HCT116 (cell line): ENCODE results near the gene BDNF. TPM values are rescaled to one million over a fixed set of nuclear protein-coding genes. Genes with fewer than 3 reads are reported as not detected.

ENCODE experiments used
- ATAC-seq: fragments of 200-7000 bp; cut with Tn5 transposase; 2 replicates; pipeline ENCODE4 v1.9.1; 2020; ENCODE audit warnings: mild to moderate bottlenecking, moderate library complexity
- BruUV-seq: library from RNA; stranded (reverse); fragments of 400-500 nt; replicated peaks from 2 replicates; lab custom pipeline; 2021; lab: Mats Ljungman, UMichigan
- CTCF ChIA-PET: fragments of 300-600 bp; sonication (Branson Sonifier 250); formaldehyde crosslinking; loops from one replicate; lab custom pipeline; 2021; ENCODE audit warnings: antibody characterized with exemption; lab: Charles Lee
- POLR2A ChIA-PET: fragments of 300-600, 350-600 bp; sonication (Branson Sonifier 250); formaldehyde crosslinking; loops from one replicate; lab custom pipeline; 2021; ENCODE audit warnings: antibody characterized with exemption; lab: Charles Lee
- RAD21 ChIA-PET, 2 experiments: fragments of 300-600 bp; sonication (Branson Sonifier 250); formaldehyde crosslinking; loops; one replicate each; lab custom pipeline; 2023; ENCODE audit warnings: low total read pairs in 2 of 2; ENCODE audit not compliant: uncharacterized antibody in 2 of 2, unreplicated experiment in 2 of 2, low non-redundant PET in 1 of 2; lab: Charles Lee
- DNase-seq: peaks from one replicate; pipeline ENCODE4 v3.0.0-alpha.2; 2010; ENCODE audit warnings: low read depth, low spot score
- H2AFZ ChIP-seq: fragments of 200-600 bp; shearing (Covaris generic), sonication (generic); 2 replicates; pipeline ENCODE4 v1.6.1; 2017; ENCODE audit warnings: low read depth, mixed run types, mixed read lengths, antibody characterized with exemption, low read length; ENCODE audit not compliant: poor library complexity, severe bottlenecking
- H3K27ac ChIP-seq: 2 replicates; pipeline ENCODE4 v1.5.1; 2012; ENCODE audit warnings: low read depth, low read length
- H3K27me3 ChIP-seq: fragments of 200-600 bp; sonication (generic); 2 replicates; pipeline ENCODE4 v1.6.1; 2016; ENCODE audit warnings: mixed run types, low read length, mixed read lengths; ENCODE audit not compliant: insufficient read depth
- H3K36me3 ChIP-seq, 2 experiments: fragments of 200-500 bp in 1 of 2; fragments of 200-600 bp in 1 of 2; sonication (Bioruptor generic) in 1 of 2; sonication (generic) in 1 of 2; 2 replicates each; pipeline versions ENCODE4 v1.5.1 to v1.6.1; 2014 to 2016; ENCODE audit warnings: low read length in 2 of 2, inconsistent platforms in 1 of 2, mixed read lengths in 1 of 2, mixed run types in 1 of 2; ENCODE audit not compliant: insufficient read depth in 2 of 2, control insufficient read depth in 1 of 2
- H3K4me1 ChIP-seq, 2 experiments: fragments of 200-600 bp in 1 of 2; sonication (generic) in 1 of 2; 2 replicates each; pipeline versions ENCODE4 v1.5.1 to v1.6.1; 2012 to 2017; ENCODE audit warnings: low read length in 2 of 2, inconsistent platforms in 1 of 2, mild to moderate bottlenecking in 1 of 2, mixed read lengths in 1 of 2, mixed run types in 1 of 2, moderate library complexity in 1 of 2; ENCODE audit not compliant: insufficient read depth in 2 of 2, control insufficient read depth in 1 of 2
- H3K4me2 ChIP-seq: fragments of 200-600 bp; sonication (generic); 2 replicates; pipeline ENCODE4 v1.6.1; 2017; ENCODE audit warnings: mixed run types, low read length, mixed read lengths
- H3K4me3 ChIP-seq, 2 experiments: fragments of 200-600 bp in 1 of 2; sonication (generic) in 1 of 2; replicated peaks in 1 of 2; 2 replicates each; pipeline ENCODE4 v1.5.1; 2011 to 2016; ENCODE audit warnings: low read length in 2 of 2, control low read depth in 1 of 2, low read depth in 1 of 2, mild to moderate bottlenecking in 1 of 2, mixed read lengths in 1 of 2, mixed run types in 1 of 2
- H3K79me2 ChIP-seq: fragments of 200-600 bp; sonication (generic); 2 replicates; pipeline ENCODE4 v1.6.1; 2017; ENCODE audit warnings: mild to moderate bottlenecking, mixed run types, low read length, moderate library complexity, mixed read lengths; ENCODE audit not compliant: insufficient read depth
- H3K9ac ChIP-seq: fragments of 200-600 bp; sonication (generic); 2 replicates; pipeline ENCODE4 v1.6.1; 2016; ENCODE audit warnings: low read length, mixed read lengths
- H3K9me2 ChIP-seq: fragments of 200-600 bp; sonication (generic), shearing (Covaris generic); 2 replicates; pipeline ENCODE4 v1.6.1; 2017; ENCODE audit warnings: mixed run types, mild to moderate bottlenecking, moderate library complexity; ENCODE audit not compliant: insufficient read depth
- H3K9me3 ChIP-seq, 2 experiments: fragments of 200-500 bp in 1 of 2; fragments of 200-600 bp in 1 of 2; sonication (Bioruptor generic) in 1 of 2; sonication (generic) in 1 of 2; 2 replicates each; pipeline ENCODE4 v1.6.1; 2014 to 2017; ENCODE audit warnings: low read length in 2 of 2, mixed read lengths in 2 of 2, inconsistent platforms in 1 of 2, low read depth in 1 of 2, mild to moderate bottlenecking in 1 of 2, mixed run types in 1 of 2, moderate library complexity in 1 of 2; ENCODE audit not compliant: control insufficient read depth in 1 of 2, insufficient read depth in 1 of 2
- H4K20me1 ChIP-seq: fragments of 200-600 bp; sonication (generic), shearing (Covaris generic); 2 replicates; pipeline ENCODE4 v1.6.1; 2017; ENCODE audit warnings: mixed run types, mild to moderate bottlenecking, moderate library complexity; ENCODE audit not compliant: insufficient read depth
- CBX3 ChIP-seq: IDR thresholded peaks from 2 replicates; pipeline ENCODE4 v1.6.1; 2012; ENCODE audit warnings: low read depth
- ELF1 ChIP-seq: IDR thresholded peaks from 2 replicates; pipeline ENCODE4 v1.6.1; 2012; ENCODE audit warnings: low read depth, borderline replicate concordance
- JUND ChIP-seq: IDR thresholded peaks from 2 replicates; pipeline ENCODE4 v1.6.1; 2012
- POLR2A ChIP-seq: IDR thresholded peaks from 2 replicates; pipeline ENCODE4 v1.7.0; 2011; ENCODE audit warnings: borderline replicate concordance; ENCODE audit not compliant: insufficient read depth, insufficient read length; ENCODE audit errors: extremely low read depth
- SP1 ChIP-seq: IDR thresholded peaks from 2 replicates; pipeline ENCODE4 v1.6.1; 2012; ENCODE audit warnings: low read depth
- SRF ChIP-seq: IDR thresholded peaks from 2 replicates; pipeline ENCODE4 v1.6.1; 2012; ENCODE audit warnings: low read depth
- TCF7L2 ChIP-seq: IDR thresholded peaks from 2 replicates; pipeline ENCODE4 v1.7.0; 2011; ENCODE audit warnings: borderline replicate concordance, inconsistent platforms; ENCODE audit not compliant: insufficient read depth, insufficient read length; ENCODE audit errors: extremely low read depth
- ZFX ChIP-seq: fragments of 450-650 bp; IDR thresholded peaks from 2 replicates; pipeline ENCODE4 v1.6.1; 2017
- intact Hi-C: fragments of 100-400 bp; cut with micrococcal nuclease; formaldehyde crosslinking; loops from 2 replicates; pipeline ENCODE4 v1.10.0; 2022
- total RNA-seq: library from RNA; stranded (reverse); gene quantifications from one replicate; pipeline ENCODE4 v1.2.1, GENCODE V29; 2021; ENCODE audit not compliant: unreplicated experiment
- TF ChIP-seq, protein P1 (sequence below): IDR thresholded peaks from 2 replicates; pipeline ENCODE4 v1.6.1; 2012
- TF ChIP-seq, protein P2 (sequence below): IDR thresholded peaks from 2 replicates; pipeline ENCODE4 v1.6.1; 2011; ENCODE audit warnings: mild to moderate bottlenecking, low read length, moderate library complexity; ENCODE audit not compliant: insufficient replicate concordance; ENCODE audit errors: extremely low read depth
- TF ChIP-seq, protein P3 (sequence below), 3 experiments: fragments of 200-600 bp in 1 of 3; sonication (generic) in 1 of 3; IDR thresholded peaks in 2 of 3; conservative IDR thresholded peaks in 1 of 3; 2 replicates each; pipeline ENCODE4 v1.5.1; 2012 to 2017; ENCODE audit warnings: low read depth in 2 of 3, low read length in 2 of 3, antibody characterized with exemption in 1 of 3, borderline replicate concordance in 1 of 3, control low read depth in 1 of 3, mild to moderate bottlenecking in 1 of 3, mixed read lengths in 1 of 3, mixed run types in 1 of 3, moderate library complexity in 1 of 3; ENCODE audit not compliant: insufficient read depth in 1 of 3

Gene BDNF
- total RNA-seq, 1 experiment from 2014 or later = 22.0 TPM

DNA sequence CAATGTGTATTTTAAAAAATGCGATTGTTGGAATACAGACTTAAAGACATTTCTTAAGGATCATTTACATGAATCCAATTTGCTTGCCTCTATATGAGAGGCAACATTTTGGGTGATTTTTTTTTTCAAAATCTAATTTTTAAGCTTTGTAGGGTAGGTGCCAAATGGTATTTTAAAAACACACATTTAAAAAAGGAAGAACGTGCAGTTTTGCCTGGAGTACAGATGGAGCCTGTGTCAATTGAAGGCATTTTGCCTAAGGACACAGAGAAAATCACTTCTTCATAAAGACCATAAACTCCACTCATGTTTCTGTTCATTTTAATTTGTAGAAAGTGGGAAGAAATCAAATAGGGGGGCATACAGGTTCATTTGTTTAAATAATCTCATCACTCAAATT, 91.3 kb downstream of the BDNF start:
- BruUV-seq = no TSS peak
- POLR2A ChIA-PET = no interaction called here
- no peak overlapping the region for H3K9ac ChIP-seq
- DNase-seq (no peak), ATAC-seq (no peak)
- TF ChIP-seq SP1 = no peak
- TF ChIP-seq JUND = no peak
- no peak for TF ChIP-seq SRF
- TF ChIP-seq, protein P1, sequence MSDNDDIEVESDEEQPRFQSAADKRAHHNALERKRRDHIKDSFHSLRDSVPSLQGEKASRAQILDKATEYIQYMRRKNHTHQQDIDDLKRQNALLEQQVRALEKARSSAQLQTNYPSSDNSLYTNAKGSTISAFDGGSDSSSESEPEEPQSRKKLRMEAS = no peak
- TF ChIP-seq ELF1 = no peak
- no peak for TF ChIP-seq CBX3
- TF ChIP-seq, protein P2, sequence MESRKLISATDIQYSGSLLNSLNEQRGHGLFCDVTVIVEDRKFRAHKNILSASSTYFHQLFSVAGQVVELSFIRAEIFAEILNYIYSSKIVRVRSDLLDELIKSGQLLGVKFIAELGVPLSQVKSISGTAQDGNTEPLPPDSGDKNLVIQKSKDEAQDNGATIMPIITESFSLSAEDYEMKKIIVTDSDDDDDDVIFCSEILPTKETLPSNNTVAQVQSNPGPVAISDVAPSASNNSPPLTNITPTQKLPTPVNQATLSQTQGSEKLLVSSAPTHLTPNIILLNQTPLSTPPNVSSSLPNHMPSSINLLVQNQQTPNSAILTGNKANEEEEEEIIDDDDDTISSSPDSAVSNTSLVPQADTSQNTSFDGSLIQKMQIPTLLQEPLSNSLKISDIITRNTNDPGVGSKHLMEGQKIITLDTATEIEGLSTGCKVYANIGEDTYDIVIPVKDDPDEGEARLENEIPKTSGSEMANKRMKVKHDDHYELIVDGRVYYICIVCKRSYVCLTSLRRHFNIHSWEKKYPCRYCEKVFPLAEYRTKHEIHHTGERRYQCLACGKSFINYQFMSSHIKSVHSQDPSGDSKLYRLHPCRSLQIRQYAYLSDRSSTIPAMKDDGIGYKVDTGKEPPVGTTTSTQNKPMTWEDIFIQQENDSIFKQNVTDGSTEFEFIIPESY = no peak
- no peak for TF ChIP-seq POLR2A
- TF ChIP-seq ZFX = no peak
- intact Hi-C loops = no loop called here
- no peaks in the 10 kb centered on the region for H3K4me1 ChIP-seq
- H3K36me3 ChIP-seq = no peaks in the 10 kb centered on the region
- H3K27ac ChIP-seq = no peak overlapping the region
- RAD21 ChIA-PET = no interaction called here
- CTCF ChIA-PET = no interaction called here
- no peaks in the 10 kb centered on the region for H3K9me3 ChIP-seq
- no peaks in the 10 kb centered on the region for H3K27me3 ChIP-seq
- H3K4me3 ChIP-seq = no peak overlapping the region
- no peaks in the 10 kb centered on the region for H3K79me2 ChIP-seq
- H3K4me2 ChIP-seq = no peak overlapping the region
- H2AFZ ChIP-seq = no peak overlapping the region
- no peaks in the 10 kb centered on the region for H4K20me1 ChIP-seq
- no peaks in the 10 kb centered on the region for H3K9me2 ChIP-seq

DNA sequence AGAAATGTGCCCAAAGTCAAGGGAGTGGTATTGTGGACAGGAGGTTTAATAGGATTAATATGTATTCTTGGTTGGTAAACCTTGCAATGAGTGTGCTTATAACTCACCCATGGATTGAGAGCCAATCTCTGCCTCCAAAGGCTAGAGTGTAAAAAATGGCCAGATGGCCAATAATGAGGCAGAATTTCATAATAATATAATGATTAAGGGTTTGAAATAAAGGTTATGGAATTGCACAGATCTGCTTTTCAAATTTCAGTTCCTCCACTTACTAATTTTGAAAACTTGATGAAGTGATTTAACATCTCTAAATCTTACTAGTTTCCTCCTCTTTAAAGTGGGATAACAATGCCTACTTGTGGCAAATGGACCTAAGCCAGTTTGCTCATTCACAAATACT, 94.8 kb downstream of the BDNF start:
- no peak overlapping the region for H2AFZ ChIP-seq
- BruUV-seq = no TSS peak
- H3K27me3 ChIP-seq = no peaks in the 10 kb centered on the region
- ChIA-PET RAD21 (no interaction called here), POLR2A (no interaction called here), CTCF (no interaction called here)
- no peaks in the 10 kb centered on the region for H3K79me2 ChIP-seq
- no peaks in the 10 kb centered on the region for H3K9me2 ChIP-seq
- no peaks in the 10 kb centered on the region for H4K20me1 ChIP-seq
- H3K4me3 ChIP-seq = no peak overlapping the region
- H3K36me3 ChIP-seq = no peaks in the 10 kb centered on the region
- no peaks in the 10 kb centered on the region for H3K9me3 ChIP-seq
- no peak for ATAC-seq
- no peak for DNase-seq
- no peak overlapping the region for H3K4me2 ChIP-seq
- H3K27ac ChIP-seq = no peak overlapping the region
- TF ChIP-seq POLR2A (no peak), SRF (no peak), SP1 (no peak), ZFX (no peak), TCF7L2 (no peak)
- TF ChIP-seq, protein P2 = no peak
- TF ChIP-seq, protein P3, sequence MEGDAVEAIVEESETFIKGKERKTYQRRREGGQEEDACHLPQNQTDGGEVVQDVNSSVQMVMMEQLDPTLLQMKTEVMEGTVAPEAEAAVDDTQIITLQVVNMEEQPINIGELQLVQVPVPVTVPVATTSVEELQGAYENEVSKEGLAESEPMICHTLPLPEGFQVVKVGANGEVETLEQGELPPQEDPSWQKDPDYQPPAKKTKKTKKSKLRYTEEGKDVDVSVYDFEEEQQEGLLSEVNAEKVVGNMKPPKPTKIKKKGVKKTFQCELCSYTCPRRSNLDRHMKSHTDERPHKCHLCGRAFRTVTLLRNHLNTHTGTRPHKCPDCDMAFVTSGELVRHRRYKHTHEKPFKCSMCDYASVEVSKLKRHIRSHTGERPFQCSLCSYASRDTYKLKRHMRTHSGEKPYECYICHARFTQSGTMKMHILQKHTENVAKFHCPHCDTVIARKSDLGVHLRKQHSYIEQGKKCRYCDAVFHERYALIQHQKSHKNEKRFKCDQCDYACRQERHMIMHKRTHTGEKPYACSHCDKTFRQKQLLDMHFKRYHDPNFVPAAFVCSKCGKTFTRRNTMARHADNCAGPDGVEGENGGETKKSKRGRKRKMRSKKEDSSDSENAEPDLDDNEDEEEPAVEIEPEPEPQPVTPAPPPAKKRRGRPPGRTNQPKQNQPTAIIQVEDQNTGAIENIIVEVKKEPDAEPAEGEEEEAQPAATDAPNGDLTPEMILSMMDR (IDR thresholded peaks at IDR 0.05 in 2 of 3, conservative IDR thresholded peaks at IDR 0.05 in 1 of 3; ENCODE audit: borderline replicate concordance in 1 of 3, insufficient read depth in 1 of 3, low read depth in 2 of 3, low read length in 2 of 3) = no peak
- TF ChIP-seq, protein P1 = no peak
- H3K9ac ChIP-seq = no peak overlapping the region
- no peaks in the 10 kb centered on the region for H3K4me1 ChIP-seq
- intact Hi-C loops = no loop called here
